NCI-H187 treated with DMSO at 0.1 percent for 48 hours (cell line): ENCODE data around the gene SEC23B.
A peak's percentile ranks its signal among the peaks of the same experiment; 100 is the strongest.
"Not testable (repeated sequence)": the region's sequence is repeated elsewhere in the genome, so short reads cannot be mapped to it uniquely, and the experiment has no call there.

Source experiments
- DNase-seq: peaks from one replicate; lab custom pipeline; 2025; lab: John Stamatoyannopoulos, UW

The SEC23B gene

GRCh38 chr20:18507218-18508191 is at the start of gene SEC23B:
TSS of gene SEC23B (plus strand) at chr20:18507940. CDS start at chr20:18510836, 2,896 bp downstream.
- peak; percentile 78 for DNase-seq

- no peak for DNase-seq
Measured at GRCh38 chr20:18465536-18466200, 42.1 kb upstream of the SEC23B start.

GRCh38 chr20:18466574-18466893 is 41.2 kb upstream of the SEC23B start:
- no peak for DNase-seq

- DNase-seq = peak; percentile 73
Measured at GRCh38 chr20:18466894-18467730, 40.6 kb upstream of the SEC23B start, which contains the start of the genes DZANK1 and POLR3F. TSS of gene DZANK1 (minus strand) at chr20:18467030. CDS start at chr20:18465358, 1,672 bp downstream. TSS of gene POLR3F (plus strand) at chr20:18467390. CDS start at chr20:18467507, 117 bp downstream.

- no peak for DNase-seq
Measured at GRCh38 chr20:18477218-18477617, 30.5 kb upstream of the SEC23B start.

- DNase-seq = no peak
Measured at GRCh38 chr20:18477821-18478220, 29.9 kb upstream of the SEC23B start.

- no peak for DNase-seq
Measured at GRCh38 chr20:18481596-18481995, 26.1 kb upstream of the SEC23B start.

GRCh38 chr20:18488301-18488700 is 19.4 kb upstream of the SEC23B start:
- no peak for DNase-seq

GRCh38 chr20:18496042-18496441 is 11.7 kb upstream of the SEC23B start:
- no peak for DNase-seq

- DNase-seq = no peak
Measured at GRCh38 chr20:18496740-18497592, 10.8 kb upstream of the SEC23B start, which contains the start of gene RBBP9. TSS of gene RBBP9 (minus strand) at chr20:18497225. CDS start at chr20:18497167, 58 bp downstream.

GRCh38 chr20:18497603-18498002 is 10.1 kb upstream of the SEC23B start:
- DNase-seq = no peak

GRCh38 chr20:18501672-18502071 is 6.1 kb upstream of the SEC23B start:
- not testable (repeated sequence) for DNase-seq

- DNase-seq = no peak
Measured at GRCh38 chr20:18504479-18505060, 3.2 kb upstream of the SEC23B start.

GRCh38 chr20:18506744-18507143 is 996 bp upstream of the SEC23B start:
- DNase-seq = no peak

- no peak for DNase-seq
Measured at GRCh38 chr20:18511571-18511970, 3.8 kb downstream of the SEC23B start.

GRCh38 chr20:18513208-18513607 is 5.5 kb downstream of the SEC23B start:
- no peak for DNase-seq

- DNase-seq = no peak
Measured at GRCh38 chr20:18514127-18514526, 6.4 kb downstream of the SEC23B start.

- DNase-seq = no peak
Measured at GRCh38 chr20:18515973-18516372, 8.2 kb downstream of the SEC23B start.

- not testable (repeated sequence) for DNase-seq
Measured at GRCh38 chr20:18522066-18522465, 14.3 kb downstream of the SEC23B start.

- DNase-seq = no peak
Measured at GRCh38 chr20:18523066-18523465, 15.3 kb downstream of the SEC23B start.

GRCh38 chr20:18524646-18525045 is 16.9 kb downstream of the SEC23B start:
- no peak for DNase-seq
